Prostate gland (tissue), 2 donors: ENCODE results near the gene AP1M1.

Experiments used
- POLR2A ChIP-seq: fragments of 450-650 bp; IDR thresholded peaks from one replicate; pipeline ENCODE4 v1.6.1; 2016; ENCODE audit warnings: antibody characterized with exemption, mild to moderate bottlenecking
- POLR2AphosphoS5 ChIP-seq: sonication (generic); formaldehyde crosslinking; IDR thresholded peaks from one replicate; pipeline ENCODE4 v1.6.1; 2017; ENCODE audit warnings: antibody characterized with exemption
- TF ChIP-seq, protein P1 (sequence below), 4 experiments: fragments of 200-600 bp in 2 of 4; fragments of 450-650 bp in 2 of 4; sonication (generic) in 2 of 4; IDR thresholded peaks; 1 replicate in 3 of 4; 2 replicates in 1 of 4; pipeline ENCODE4 v1.5.1; 2016 to 2019; ENCODE audit warnings: antibody characterized with exemption in 4 of 4, mild to moderate bottlenecking in 2 of 4, moderate library complexity in 2 of 4

- TF ChIP-seq, protein P1, sequence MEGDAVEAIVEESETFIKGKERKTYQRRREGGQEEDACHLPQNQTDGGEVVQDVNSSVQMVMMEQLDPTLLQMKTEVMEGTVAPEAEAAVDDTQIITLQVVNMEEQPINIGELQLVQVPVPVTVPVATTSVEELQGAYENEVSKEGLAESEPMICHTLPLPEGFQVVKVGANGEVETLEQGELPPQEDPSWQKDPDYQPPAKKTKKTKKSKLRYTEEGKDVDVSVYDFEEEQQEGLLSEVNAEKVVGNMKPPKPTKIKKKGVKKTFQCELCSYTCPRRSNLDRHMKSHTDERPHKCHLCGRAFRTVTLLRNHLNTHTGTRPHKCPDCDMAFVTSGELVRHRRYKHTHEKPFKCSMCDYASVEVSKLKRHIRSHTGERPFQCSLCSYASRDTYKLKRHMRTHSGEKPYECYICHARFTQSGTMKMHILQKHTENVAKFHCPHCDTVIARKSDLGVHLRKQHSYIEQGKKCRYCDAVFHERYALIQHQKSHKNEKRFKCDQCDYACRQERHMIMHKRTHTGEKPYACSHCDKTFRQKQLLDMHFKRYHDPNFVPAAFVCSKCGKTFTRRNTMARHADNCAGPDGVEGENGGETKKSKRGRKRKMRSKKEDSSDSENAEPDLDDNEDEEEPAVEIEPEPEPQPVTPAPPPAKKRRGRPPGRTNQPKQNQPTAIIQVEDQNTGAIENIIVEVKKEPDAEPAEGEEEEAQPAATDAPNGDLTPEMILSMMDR (IDR thresholded peaks at IDR 0.05): no peak
- TF ChIP-seq POLR2AphosphoS5 (no peak), POLR2A (no peak)
These were observed 64.1 kb downstream of the AP1M1 start for GRCh38 chr19:16261584-16262368.
